CD1c-positive myeloid dendritic cell (primary cell): ENCODE measurements around the gene CGGBP1.

Source experiments
- DNase-seq: peaks from one replicate; pipeline ENCODE4 v3.0.0-alpha.2; 2016; ENCODE audit errors: extremely low spot score

The CGGBP1 gene, protein sequence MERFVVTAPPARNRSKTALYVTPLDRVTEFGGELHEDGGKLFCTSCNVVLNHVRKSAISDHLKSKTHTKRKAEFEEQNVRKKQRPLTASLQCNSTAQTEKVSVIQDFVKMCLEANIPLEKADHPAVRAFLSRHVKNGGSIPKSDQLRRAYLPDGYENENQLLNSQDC

DNA sequence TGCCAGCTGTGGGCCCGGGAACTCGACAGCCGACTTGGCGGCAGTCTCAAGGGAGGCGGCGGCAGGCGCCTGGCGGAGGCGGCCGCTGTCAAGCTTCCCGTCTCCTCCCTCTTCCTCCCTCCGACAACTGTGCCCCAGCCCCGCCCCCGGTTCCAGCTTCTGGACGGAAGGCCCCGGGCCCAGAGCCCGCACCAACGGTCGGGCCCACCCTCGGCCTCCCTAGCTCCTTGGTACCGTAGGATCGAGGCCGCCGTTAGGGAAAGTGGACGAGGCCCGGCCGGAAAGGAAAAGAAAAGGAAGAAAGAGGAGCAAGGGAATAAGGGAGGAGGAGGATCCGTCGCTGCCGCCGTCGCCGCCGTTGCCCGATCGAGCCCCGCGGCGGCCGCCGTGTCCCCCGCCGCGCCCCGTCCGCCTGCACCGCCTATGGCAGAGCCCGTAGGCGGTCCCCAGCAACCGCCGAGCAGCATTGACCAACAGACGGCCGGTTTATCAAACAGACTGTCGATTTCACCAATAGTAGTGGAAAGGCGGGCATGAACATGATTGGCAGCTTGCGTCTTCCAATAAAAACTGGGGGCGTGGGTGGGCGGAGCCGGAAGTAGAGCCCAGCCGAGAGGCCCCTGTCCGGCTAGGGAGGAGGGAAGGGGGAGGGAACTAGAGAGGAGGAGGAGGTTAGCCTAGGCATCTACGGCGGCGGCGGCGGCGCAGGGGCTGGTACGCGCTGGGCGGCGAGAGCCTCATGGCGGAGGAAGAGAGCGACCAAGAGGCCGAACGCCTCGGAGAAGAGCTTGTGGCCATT, at the start of gene CGGBP1, which contains the start of gene ZNF654:
CGGBP1 (minus strand) TSS at position 425 of the 799 bp plus-strand sequence. CDS start 3,029 bp downstream, outside the sequence.
ZNF654 (plus strand) TSS at position 675 of the 799 bp plus-strand sequence; CDS start at position 740, 65 bp downstream.
- peak; percentile 100 for DNase-seq

DNA sequence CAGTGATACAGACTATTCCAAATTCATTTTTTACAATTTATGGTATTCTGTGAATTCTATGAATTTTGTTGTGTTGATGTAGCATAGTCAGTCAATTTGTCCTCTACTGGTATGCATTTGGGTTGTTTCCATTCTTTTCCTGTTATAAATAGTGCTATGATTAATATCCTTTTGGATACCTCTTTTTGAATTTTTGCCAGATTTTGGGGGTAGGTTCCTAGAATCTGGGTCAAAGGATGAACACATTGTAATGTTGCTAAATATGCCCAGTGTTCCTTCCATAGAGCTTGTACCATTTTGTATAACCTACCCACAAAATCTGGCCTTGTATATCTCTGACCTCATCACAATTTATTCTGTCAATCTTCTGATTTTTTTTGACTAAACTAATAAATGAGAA, 46.5 kb upstream of the CGGBP1 start:
- DNase-seq: no peak

DNA sequence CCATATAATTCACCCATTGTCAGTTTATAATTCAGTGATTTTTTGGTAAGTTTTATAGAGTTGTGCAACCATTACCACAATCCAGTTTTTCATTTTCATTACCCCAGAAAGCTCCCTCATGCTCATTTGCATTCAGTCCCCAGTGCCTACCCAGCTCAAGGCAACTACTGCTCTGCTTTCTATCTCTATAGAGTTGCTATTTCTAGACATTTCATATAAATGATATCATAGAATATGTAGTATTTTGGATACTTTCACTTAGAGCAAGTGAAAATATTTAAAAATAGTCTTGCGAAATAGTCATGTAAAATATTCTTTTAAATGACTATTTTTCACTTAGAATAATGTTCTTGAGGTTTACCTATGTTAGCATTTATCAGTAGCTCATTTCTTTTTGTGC, 42.3 kb upstream of the CGGBP1 start:
- no peak for DNase-seq

DNA sequence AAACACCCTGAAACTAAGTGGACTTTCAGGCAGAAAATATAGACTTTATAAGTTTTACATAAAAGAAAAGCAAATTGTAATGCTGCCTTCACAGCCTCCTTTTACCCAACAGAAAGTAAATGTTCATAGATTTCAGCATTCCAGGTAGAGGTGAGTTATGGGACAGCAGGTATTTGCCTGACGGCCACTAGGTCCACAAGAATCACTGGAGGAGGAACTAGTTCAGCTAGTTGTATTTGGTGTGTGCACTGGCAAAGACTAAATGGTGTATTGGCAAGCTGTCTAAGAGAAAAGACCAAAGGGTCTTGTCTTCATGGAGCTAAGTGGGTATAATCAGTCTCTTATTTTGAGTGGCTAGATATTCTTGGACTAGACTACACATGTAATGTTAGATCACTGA, 34.5 kb upstream of the CGGBP1 start:
- no peak for DNase-seq

DNA sequence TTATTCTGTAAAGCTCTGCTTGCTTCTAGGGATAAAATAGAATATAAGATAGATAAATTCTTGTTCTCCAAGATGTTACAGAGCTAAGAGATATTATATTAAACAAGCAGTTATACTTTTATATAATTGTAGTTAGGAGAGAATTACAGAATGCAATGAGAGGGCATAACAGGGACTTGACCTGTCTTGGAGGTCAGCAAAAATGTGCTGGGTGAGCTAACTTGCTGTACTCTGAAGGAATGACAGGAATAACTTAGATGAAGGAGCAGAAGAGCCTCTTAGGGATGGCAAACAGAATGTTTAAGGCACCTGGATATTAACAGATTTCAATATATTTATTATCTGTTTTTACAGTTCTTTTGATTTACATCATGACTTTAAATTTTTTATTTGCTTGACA, 33.5 kb upstream of the CGGBP1 start:
- no peak for DNase-seq

DNA sequence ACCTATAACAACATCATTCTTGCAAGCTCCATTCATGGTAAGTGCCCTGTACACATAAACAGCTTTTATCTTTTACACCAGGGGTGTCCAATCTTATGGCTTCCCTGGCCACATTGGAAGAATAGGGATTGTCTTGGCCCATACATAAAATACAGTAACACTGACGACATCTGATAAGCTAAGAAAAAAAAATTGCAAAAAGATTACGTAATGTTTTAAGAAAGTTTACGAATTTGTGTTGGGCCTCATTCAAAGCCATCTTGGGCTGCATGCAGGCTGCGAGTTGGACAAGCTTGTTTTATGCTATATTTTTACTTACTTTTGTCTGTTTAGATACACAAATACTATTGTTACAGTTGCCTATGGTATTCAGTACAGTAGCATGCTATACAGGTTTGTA, 31.9 kb upstream of the CGGBP1 start:
- no peak for DNase-seq

DNA sequence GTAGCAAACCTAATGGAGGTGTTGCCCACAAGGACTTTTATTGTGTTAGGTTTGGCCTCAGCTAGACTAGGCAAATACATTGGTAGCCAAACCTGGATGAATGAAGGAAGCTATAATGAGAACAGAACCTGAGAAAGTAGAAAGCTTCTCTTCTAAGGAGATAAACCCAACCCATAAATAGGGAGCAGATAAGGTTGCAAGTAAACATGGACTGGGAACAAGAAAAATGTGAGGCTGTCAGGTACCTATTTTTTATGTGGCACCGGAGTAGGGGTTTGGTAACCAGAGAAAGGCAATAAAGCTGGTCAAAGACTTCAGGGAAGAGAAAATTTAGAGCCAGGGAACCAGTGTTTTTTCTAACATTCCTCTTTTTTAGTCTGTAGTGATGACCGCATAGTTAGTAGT, 25.3 kb upstream of the CGGBP1 start:
- DNase-seq: no peak

DNA sequence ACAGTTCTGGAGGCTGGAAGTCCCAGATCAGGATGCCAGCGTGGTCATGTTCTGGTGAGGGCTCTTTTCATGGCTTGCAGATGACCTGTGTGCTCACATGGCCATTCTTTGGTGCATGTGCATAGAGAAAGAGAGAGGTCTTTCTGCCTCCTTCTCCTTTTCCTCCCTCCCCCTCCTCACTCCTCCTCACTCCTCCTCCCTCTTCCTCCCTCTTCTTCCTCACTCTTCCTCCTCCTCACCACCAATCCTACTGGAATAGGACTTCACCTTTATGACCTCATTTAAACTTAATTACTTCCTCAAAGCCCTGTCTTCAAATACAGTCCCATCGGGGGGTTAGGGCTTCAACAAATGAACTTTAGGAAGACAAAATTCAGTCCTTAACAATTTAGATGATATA, 24.0 kb upstream of the CGGBP1 start:
- DNase-seq: no peak

DNA sequence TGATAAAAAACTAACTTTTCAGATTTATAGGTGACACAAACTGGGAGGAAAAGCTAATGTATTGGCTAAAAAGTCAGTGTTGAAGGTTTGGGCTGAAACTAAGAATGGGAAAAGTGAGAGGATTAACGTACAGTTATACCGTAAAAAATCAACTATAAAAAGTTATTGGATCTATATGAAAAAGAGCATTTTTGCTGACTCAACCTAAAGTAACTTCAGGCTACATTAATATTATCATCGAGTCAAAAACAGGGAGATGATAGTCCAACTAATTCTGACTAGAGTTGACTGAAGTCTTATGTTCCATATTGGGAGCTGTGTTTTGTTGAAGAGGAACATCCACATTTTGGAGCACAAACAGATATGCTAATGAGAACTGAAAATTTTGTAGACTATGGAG, 20.1 kb upstream of the CGGBP1 start:
- no peak for DNase-seq

DNA sequence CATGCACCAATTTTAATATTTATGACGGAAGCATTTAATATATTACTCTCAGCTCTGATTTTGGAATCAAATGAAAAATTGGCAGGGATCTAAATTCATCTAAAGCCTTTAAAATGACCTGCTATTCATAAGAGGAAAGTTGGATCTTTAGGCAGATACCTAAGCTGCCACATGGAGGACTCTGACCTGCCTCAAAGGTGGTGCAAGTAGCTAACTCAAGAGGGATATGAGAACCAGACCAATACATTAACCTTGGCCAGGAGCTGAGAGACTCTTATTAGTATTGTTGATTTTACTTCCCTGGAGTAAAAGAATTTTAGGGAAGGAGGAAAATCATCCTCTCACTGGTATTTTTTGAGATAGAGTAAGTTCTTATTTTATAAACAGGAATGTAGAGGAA, 17.9 kb upstream of the CGGBP1 start:
- no peak for DNase-seq

DNA sequence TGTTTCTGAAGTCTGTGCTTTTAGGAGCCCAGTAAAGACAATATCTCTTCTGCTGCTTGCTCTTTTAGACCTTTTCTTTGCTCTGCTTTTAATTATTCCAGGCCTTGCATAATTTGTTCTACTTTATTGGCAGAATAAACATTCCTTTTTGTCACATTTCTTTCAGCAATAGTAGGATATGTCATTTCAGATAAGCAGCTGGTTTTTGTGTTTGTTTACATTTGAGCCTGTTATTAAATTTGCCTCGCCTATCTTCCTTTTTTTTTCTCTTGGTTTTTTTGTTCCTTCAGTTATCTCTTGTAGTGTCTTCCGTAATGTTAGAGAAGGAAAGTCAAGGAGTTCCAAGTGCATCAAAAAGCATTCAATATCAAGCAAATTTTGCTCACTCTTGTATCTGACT, 16.7 kb upstream of the CGGBP1 start:
- DNase-seq: no peak

DNA sequence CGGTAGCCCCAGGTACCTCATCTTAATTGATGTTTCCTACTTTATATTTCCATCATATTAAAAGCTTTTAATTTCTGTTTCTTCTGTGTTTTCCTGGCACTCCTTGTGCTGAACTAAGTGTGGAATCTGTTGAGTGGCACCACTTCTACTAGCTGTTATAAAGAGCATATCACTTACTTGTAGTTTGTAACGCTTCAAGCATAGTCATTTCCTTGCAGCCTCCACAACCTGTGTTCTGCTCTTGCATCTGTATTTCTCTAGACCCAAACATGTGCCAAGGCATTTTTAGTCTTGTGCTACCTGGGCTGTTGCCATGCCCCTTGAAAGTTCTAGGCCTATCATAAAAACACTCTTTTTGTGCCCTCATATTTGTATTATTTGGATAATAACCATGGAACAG, 16.3 kb upstream of the CGGBP1 start:
- no peak for DNase-seq

DNA sequence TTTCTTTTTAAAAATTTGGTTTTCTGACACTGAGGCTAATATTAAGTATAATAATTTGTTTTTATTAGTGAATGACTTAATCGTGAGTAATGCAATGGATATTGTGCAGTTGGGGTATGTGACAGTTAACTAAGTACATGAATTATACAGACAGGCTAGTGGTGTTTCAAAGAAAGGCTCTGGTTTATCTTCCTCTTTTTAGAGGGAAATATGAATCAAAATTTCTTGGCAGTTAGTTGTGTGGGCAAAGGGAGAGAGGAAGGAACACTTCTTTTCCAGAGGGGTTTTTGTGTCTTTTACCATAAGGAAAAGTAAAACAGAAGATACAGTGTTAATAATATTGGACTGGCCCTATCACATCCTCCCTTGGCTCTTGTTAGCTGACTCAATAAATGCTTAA, 2.9 kb upstream of the CGGBP1 start:
- peak; percentile 73 for DNase-seq

DNA sequence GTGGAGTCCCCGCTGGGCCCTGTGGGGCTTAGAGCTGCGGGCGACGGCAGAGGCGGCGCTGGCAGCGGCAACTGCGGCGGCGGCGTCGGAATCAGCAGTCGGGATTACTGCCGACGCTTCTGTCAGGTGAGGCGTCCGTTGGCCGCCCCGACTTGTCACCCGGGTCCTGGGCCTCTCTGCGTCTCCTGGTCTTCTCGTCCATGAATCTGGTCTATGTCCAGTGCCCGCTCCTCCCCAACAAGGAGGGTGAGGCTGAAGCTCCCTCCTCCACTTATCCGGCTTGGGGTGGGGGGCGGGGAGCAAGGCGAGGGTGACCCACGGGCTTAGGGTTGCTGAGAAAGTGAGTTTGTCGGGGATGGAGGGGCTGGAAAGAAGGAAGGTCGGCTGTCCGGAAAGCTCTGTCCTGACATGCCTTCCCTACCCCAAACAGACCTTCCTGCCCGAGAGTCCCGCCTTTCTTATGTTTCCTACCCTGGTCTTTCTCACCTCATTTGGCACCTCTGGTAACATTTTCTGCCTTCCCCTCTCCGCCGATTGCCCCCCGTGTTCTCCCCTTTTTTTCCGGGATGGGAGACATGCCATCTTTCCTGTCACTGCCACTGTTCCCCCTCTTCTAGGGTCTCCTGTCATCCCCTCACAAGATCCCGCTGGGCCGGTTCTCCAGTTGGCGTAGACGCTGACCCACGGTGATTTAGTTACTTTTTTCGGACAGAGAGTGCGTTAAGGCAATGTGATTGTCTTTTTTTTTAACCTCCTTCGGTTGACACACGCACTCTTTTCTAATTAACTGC, 770 bp upstream of the CGGBP1 start:
- peak; percentile 15 for DNase-seq

DNA sequence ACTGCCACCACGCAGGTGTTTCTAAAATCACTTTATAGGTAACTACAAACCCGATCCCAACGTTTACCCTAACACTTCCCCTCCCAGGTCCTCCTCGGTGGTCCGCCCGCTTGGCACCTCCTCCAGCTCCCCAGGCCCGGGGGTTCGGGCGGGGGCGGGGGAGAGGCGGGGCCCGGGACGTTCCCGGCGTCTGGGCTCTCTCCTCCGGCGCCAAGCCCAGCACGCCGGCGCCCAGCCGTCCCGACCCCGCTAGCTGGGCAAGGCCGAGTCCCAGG, 562 bp downstream of the CGGBP1 start:
- DNase-seq: no peak

DNA sequence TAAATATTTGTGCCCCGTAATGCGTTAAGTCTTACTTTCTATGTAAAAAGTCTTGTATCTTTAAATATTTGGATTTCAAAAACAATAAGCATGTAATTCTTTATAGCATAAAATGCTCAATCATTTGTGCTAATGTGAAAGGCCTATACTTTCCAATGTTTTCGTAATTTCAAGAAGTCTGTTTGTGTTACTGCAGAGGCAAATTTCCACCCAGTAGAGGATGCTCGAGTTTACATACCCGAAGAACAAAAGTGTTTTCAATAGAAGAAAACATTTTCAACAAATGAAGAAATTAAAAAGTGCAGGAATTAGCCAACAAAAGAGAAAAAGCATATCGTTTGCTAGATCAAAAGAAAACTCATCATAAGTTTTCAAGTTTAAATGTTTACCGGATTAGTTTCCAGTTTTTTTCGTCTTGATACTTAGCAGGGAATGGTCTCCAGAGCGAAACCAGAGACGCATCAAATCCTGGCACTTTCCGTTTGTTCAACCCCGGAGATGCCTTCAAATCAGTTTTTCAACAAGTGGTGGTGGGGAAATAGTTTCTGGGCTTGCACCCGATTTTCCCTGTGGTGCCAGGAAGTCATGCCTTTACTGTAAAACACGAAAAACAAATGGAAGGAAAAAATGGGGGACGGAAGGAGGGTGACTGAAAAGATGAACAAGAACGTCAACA, 1.0 kb downstream of the CGGBP1 start:
- DNase-seq: no peak

DNA sequence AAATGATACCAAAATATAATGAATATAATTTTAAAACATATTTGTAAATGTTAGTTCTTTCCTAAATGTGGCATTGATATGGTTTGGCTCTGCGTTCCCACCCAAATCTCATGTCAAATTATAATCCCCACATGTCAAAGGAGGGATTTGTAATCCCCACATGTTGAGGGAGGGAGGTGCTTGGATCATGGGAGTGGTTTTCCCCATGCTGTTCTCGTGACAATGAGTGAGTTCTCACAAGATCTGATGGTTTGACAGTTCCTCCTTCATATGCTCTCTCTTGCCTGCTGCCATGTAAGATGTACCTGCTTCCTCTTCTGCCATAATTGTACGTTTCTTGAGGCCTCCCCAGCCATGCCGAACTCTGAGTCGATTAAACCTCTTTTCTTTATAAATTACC, 12.0 kb downstream of the CGGBP1 start:
- DNase-seq: no peak

DNA sequence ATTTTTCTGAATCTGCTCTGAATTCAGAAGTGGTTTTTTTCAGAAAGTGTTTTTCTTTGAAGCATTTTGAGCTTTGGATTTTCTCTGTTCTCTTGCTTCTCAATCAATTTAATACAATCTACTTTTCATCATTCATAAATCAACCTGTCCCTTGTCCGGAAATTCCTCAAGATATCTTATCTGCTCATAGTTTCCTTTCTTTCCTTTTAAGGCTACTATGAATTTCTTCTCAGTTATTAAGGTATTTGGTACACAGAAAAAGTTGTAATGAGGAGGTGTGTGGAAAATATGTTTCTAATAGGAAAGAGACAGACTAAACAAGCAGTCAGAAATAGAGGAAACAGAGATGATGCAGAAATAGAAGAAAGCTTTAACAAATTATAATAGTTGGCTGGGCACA, 14.4 kb downstream of the CGGBP1 start:
- DNase-seq: no peak

DNA sequence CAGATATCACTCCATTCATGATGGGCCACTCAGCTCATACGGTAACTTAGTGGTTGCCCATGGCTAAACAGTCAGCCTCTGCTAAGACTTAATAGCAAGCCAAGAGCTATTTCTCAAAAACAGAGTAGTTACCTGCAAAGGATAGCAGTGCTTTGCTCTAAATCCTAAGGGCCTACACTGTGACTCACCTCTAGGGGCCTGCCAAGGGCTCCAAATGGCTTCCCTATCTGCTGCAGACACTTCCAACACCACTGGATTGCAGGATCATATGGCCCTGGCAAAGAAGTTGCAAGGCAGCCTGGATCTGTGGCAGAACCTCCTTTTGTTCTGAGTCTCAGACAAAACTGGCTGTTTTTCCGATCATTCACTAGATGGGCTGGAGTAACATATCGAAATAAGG, 17.8 kb downstream of the CGGBP1 start:
- DNase-seq: no peak

DNA sequence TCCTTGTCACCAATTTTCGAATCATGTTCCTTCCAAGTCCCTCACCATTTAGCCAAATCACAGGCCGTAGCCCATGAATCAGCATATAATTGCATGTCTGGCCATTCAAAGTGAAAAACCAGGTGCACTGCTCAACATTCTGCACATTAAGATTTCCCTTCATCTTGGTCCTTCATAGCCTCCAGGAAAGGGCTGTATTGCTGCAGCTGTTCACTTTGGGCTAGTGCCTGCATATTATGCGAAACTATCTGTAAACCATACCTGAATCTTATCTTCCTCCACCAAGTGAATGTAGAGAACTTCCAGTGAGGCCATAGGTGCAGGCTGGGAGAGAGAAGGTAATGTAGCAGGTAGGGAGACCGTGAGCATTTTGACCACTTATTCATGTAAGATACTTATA, 18.3 kb downstream of the CGGBP1 start:
- no peak for DNase-seq

DNA sequence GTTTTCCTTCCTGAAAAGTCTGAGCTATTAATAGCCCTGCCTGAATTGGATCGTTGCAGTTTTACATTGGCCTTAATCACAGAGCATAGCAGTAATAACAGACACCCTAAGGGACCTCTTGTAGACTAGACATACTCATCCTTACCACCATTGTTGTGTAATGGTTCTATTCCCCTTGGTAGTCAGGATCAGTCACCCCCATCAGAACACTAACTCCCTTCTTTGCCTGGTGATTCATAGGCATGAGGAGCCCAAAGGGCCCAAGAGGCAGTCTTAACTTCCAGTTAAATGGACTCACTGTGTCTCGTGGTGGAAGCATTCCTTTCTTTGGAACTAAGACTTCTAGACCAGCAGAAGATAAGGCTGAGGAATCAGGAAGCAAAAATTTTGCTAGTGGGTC, 20.2 kb downstream of the CGGBP1 start:
- DNase-seq: peak; percentile 16

DNA sequence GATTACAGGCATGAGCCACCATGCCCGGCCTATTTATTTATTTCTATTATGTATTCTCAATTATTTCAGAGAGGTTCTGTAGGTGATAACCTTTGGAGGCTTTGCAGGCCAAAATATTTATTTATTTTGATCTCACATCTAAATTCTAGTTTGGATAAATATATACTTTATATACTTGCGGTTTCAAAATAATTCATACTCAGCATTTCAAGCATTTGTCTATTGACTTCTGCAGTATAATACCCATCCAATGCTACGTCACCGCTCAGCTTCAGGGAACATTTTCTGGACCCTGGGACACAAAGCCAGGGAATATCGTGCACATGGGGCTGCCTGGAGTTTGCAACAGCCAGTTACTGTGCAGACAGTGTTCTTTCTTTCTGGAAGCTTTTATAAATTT, 22.6 kb downstream of the CGGBP1 start:
- DNase-seq: no peak
